GM06990 (cell line): ENCODE measurements around the gene RAB20.

Experiments
- DNase-seq: peaks from one replicate; pipeline ENCODE4 v3.0.0-alpha.2; 2011; ENCODE audit not compliant: insufficient read length; ENCODE audit errors: extremely low read depth
- H3K27me3 ChIP-seq: replicated peaks from 2 replicates; pipeline ENCODE4 v1.6.0; 2011; ENCODE audit warnings: low read length; ENCODE audit not compliant: control insufficient read depth, insufficient read depth
- H3K36me3 ChIP-seq: 2 replicates; pipeline ENCODE4 v1.5.1; 2011; ENCODE audit warnings: low read length; ENCODE audit not compliant: control insufficient read depth, insufficient read depth
- H3K4me3 ChIP-seq: replicated peaks from 2 replicates; pipeline ENCODE4 v1.5.1; 2011; ENCODE audit warnings: low read depth, mild to moderate bottlenecking, control low read depth, low read length
- TF ChIP-seq, protein P1 (sequence below): IDR thresholded peaks from 2 replicates; pipeline ENCODE4 v1.5.1; 2011; ENCODE audit warnings: low read length, control low read depth, mild to moderate bottlenecking, inconsistent platforms; ENCODE audit not compliant: insufficient read depth, poor library complexity, severe bottlenecking

Gene RAB20

DNA sequence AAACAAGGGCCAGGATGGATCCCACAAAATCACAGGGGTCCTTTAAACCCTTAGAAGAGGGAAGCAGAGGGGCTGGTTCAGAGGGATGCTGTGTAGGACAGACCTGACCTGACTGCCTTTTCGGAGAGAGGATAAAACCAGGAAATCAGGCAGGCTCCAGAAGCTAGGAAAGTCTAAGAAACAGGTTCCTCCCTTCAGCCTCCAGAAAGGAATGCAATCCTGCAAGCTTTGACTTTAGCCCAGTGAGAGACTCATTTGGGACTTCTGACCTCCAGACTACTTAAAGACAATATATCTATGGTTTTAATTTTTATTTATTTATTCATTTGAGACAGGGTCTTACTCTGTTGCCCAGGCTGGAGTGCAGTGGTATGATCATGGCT, 5.3 kb downstream of the RAB20 start:
- no peak overlapping the region for H3K4me3 ChIP-seq
- H3K27me3 ChIP-seq, result no peaks in the 10 kb centered on the region
- no peak for DNase-seq
- no peaks in the 10 kb centered on the region for H3K36me3 ChIP-seq
- TF ChIP-seq, protein P1, sequence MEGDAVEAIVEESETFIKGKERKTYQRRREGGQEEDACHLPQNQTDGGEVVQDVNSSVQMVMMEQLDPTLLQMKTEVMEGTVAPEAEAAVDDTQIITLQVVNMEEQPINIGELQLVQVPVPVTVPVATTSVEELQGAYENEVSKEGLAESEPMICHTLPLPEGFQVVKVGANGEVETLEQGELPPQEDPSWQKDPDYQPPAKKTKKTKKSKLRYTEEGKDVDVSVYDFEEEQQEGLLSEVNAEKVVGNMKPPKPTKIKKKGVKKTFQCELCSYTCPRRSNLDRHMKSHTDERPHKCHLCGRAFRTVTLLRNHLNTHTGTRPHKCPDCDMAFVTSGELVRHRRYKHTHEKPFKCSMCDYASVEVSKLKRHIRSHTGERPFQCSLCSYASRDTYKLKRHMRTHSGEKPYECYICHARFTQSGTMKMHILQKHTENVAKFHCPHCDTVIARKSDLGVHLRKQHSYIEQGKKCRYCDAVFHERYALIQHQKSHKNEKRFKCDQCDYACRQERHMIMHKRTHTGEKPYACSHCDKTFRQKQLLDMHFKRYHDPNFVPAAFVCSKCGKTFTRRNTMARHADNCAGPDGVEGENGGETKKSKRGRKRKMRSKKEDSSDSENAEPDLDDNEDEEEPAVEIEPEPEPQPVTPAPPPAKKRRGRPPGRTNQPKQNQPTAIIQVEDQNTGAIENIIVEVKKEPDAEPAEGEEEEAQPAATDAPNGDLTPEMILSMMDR, result no peak

DNA sequence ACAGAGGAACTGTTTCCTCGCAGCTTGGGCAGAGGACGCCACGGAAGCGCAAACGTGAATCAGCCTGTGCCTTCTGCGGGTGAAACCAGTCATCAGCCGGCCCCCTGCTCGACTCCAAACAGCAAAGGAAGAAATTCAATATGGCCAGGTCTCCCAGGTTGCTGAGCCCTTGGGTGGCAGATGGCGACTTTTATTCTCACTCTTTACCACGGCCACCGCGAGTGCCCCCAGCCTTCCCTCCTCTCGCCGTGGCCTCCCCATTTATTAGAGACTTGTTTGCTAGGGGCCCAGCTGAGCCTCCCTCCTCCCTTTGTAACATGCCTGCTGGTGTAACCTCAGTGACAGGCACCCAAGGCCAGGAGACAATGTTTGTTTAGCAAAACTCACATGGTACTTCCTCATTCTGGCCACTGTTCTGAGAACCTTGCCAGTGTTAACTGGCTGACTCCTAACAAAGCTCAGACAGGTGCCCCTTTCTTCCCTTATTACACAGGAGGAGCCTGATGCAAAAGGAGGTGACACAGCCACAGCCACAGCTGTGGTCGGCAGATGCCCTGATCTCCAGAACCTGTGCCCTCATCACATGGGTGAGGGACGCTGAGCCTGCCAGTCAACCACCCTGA, 5.8 kb downstream of the RAB20 start:
- Histone ChIP-seq H3K4me3 (no peak overlapping the region), H3K27me3 (no peaks in the 10 kb centered on the region)

DNA sequence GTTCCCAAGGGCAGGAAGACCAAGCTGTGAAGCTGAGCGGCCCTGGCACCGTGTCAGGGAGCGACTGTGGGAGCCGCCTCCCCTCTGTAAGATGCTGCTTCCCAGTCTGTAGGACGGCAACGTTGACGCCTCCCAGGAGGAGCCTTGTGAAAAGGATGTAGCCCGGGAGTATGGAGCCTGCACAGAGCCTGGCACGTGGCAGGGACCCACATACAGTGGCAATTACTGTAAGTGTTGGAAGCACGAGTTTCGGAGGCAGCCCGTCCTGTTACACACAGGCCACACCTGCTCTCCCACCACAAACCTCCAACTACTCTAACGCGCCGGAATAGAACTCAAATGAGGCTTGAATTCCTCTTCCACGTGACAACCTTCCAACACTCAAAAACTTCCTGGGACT, 6.6 kb downstream of the RAB20 start:
- TF ChIP-seq, protein P1, result no peak
- no peak for DNase-seq
- no peaks in the 10 kb centered on the region for H3K36me3 ChIP-seq

More for the DNA sequence above, 5.8 kb downstream of the RAB20 start:
- no peak for DNase-seq
- TF ChIP-seq, protein P1, result no peak
- H3K36me3 ChIP-seq, result no peaks in the 10 kb centered on the region

DNA sequence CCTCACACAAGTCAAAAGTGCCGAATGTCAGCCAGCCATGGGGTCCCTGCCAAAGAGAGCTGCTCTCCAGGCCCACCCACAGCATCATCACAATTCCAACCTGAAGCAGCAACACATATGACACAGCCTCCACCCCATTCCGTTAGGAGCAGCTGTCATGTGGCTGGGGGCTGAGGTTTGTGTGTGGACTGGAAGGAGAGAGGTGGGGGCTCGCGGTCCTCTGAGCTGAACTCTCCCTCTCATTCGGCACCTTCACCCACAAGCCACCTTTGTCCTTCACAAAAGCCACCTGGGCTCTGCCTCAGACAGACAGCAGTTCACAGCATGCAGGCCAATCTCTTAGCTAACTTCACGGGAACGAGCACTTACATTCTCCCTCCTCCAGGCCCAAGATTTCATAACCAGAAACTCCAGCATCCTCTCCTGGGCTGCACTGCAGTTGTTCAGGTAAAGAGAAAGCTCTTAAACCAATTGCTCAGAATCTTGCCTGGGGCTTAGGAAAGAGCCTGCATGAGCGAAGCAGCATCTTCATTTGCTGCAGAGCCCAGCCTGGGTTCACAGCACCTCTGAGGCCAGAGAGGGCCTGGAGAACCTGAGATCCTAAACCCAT, 7.2 kb downstream of the RAB20 start:
- no peaks in the 10 kb centered on the region for H3K36me3 ChIP-seq
- no peak overlapping the region for H3K4me3 ChIP-seq
- no peaks in the 10 kb centered on the region for H3K27me3 ChIP-seq
- TF ChIP-seq, protein P1, result no peak
- DNase-seq, result no peak

More for the DNA sequence above, 6.6 kb downstream of the RAB20 start:
- Histone ChIP-seq H3K4me3 (no peak overlapping the region), H3K27me3 (no peaks in the 10 kb centered on the region)

DNA sequence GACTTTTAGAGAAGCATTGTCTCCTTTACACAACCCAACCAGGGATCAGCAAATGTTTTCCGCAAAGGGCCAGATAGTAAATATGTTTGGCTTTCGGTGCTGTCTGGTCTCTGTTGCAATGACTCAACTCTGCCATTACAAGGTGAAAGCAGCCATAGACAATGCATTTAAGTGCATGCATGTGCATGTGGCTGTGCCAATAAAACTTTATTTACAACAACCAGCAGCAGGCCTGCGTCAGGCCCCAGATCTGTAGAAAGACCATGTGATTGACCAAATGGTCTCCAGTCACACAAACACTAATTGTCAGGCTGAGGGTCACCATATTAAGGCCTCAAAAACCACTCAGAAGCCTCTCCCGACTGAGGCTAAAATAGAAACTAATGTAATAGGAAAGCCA, 8.1 kb downstream of the RAB20 start:
- DNase-seq, result no peak
- Histone ChIP-seq H3K4me3 (no peak overlapping the region), H3K27me3 (no peaks in the 10 kb centered on the region), H3K36me3 (no peaks in the 10 kb centered on the region)
- TF ChIP-seq, protein P1, result no peak
